ENCODE measurements around the gene HS1BP3.

The HS1BP3 gene

DNA sequence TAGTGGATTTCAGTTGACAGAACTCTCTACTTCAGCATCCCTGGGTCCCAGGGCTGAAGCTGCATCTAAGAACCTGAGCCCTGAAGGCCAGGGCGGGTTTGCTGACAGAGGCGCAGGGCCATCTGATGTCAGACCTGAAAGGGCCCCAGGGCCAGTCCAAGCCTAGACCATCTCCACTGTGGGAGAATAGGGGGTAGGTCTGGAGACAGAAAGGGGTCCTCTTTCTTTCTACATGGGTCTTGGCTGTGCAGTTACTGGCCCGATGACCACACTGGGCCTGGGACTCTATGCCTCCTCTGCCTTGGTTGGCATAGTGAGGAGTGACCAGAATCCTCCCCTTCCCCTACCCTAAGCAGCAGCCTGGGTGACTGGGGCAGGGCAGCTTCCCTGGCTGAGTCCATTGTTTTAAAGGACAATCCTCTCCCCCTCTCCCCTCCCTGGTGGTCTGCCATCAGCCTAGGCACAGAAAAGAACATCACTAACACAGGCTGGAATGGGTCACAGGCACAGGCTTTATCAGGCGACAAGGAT, 34.5 kb downstream of the HS1BP3 start:
- H4K20me1 ChIP-seq (ENCODE audit: low read depth, low read length): no peaks in the 10 kb centered on the region
- no peaks in the 10 kb centered on the region for H3K36me3 ChIP-seq (ENCODE audit: low read length)
- H3K4me2 ChIP-seq (ENCODE audit: low read depth, low read length, poor library complexity, severe bottlenecking): no peak overlapping the region
- H3K9me3 ChIP-seq (ENCODE audit: insufficient read depth, low read length): no peaks in the 10 kb centered on the region
- no peak overlapping the region for H3K9ac ChIP-seq (ENCODE audit: low read length)
- no peak overlapping the region for H3K4me3 ChIP-seq (ENCODE audit: insufficient read depth, low read length, poor library complexity, severe bottlenecking)
- H2AFZ ChIP-seq (ENCODE audit: low read depth, low read length, severe bottlenecking): no peak overlapping the region
- no peak overlapping the region for H3K27ac ChIP-seq (ENCODE audit: low read depth, low read length)
- no peaks in the 10 kb centered on the region for H3K27me3 ChIP-seq (ENCODE audit: low read length)
- H3K9me2 ChIP-seq (replicated peaks; ENCODE audit: insufficient read depth, low read length): no peaks in the 10 kb centered on the region
- no peak for TF ChIP-seq EZH2phosphoT487 (conservative IDR thresholded peaks at IDR 0.05; ENCODE audit: low read length)
- no peak for TF ChIP-seq CTCF (IDR thresholded peaks at IDR 0.05; ENCODE audit: insufficient read depth, low read length, poor library complexity, severe bottlenecking)
- H3F3A ChIP-seq (ENCODE audit: insufficient read depth): no peaks in the 10 kb centered on the region
- no peaks in the 10 kb centered on the region for H3K79me2 ChIP-seq (ENCODE audit: insufficient read depth, low read length)

DNA sequence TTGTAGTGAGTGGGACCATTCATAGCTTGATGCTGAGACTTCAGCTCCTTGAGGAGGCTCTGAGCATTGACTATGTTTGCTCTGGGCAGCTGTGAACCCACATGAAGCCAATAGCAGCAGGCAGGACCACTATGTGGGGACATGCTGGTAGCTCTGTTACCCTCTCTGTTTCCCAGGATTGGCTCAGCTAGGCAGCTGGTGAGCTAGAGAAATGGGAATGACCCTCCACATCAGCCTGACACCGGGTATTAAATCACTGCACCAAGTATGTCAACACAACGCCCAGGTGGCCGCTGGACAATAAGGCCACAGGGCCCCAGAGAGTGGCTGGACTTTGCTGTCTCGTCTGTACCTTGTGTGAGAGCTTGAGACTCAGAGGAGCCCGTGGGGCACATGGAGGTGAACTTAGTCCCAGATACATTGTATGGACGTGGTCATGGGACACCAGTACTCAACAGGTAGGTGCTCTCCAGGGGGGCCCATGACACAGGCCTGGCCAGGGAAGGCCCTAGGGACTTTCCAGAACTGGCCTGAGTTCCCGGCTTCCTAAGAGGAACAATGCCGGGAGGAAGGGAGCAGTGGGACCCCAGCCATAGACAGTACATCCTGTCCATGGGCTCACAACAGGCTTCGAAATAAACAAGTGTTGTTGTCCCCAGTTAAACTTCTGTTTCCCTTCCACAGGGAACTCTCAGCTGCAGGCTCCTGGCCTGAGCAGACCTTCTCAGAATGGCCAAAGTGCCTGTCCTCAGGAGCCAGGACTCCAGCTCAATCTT, 35.2 kb downstream of the HS1BP3 start:
- Histone ChIP-seq H4K20me1 (ENCODE audit: low read depth, low read length) (no peaks in the 10 kb centered on the region), H3K9ac (ENCODE audit: low read length) (no peak overlapping the region), H3F3A (ENCODE audit: insufficient read depth) (no peaks in the 10 kb centered on the region), H3K27me3 (ENCODE audit: low read length) (no peaks in the 10 kb centered on the region), H3K27ac (ENCODE audit: low read depth, low read length) (no peak overlapping the region), H2AFZ (ENCODE audit: low read depth, low read length, severe bottlenecking) (no peak overlapping the region), H3K4me3 (ENCODE audit: insufficient read depth, low read length, poor library complexity, severe bottlenecking) (no peak overlapping the region), H3K79me2 (ENCODE audit: insufficient read depth, low read length) (no peaks in the 10 kb centered on the region), H3K9me2 (replicated peaks; ENCODE audit: insufficient read depth, low read length) (no peaks in the 10 kb centered on the region), H3K36me3 (ENCODE audit: low read length) (no peaks in the 10 kb centered on the region), H3K4me2 (ENCODE audit: low read depth, low read length, poor library complexity, severe bottlenecking) (no peak overlapping the region), H3K9me3 (ENCODE audit: insufficient read depth, low read length) (no peaks in the 10 kb centered on the region)
- TF ChIP-seq EZH2phosphoT487 (conservative IDR thresholded peaks at IDR 0.05; ENCODE audit: low read length): no peak
- no peak for TF ChIP-seq CTCF (IDR thresholded peaks at IDR 0.05; ENCODE audit: insufficient read depth, low read length, poor library complexity, severe bottlenecking)

DNA sequence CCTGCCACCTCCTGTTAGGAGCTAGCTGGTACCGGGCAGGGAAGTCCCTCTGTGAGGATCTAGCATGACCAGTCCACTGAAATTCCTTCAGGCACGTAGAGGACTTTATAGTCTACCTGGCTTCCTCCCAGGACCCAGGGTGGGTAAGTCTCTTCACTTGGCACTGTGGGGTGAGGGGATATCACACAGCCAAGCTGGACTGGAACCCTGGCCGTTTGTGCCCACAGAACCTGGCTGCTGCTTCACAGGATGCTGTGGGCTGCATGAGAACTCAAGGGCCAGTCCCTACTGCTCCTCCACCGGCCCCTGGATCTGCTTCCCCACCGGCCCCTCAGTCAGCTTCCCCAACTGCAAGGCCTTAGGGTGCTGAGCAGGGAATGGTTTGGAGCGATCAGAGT, 35.8 kb downstream of the HS1BP3 start:
- Histone ChIP-seq H3K9me2 (replicated peaks; ENCODE audit: insufficient read depth, low read length) (no peaks in the 10 kb centered on the region), H3K27me3 (ENCODE audit: low read length) (no peaks in the 10 kb centered on the region), H3K27ac (ENCODE audit: low read depth, low read length) (no peak overlapping the region), H3K9me3 (ENCODE audit: insufficient read depth, low read length) (no peaks in the 10 kb centered on the region), H3K4me2 (ENCODE audit: low read depth, low read length, poor library complexity, severe bottlenecking) (no peak overlapping the region), H3F3A (ENCODE audit: insufficient read depth) (no peaks in the 10 kb centered on the region), H3K9ac (ENCODE audit: low read length) (no peak overlapping the region), H2AFZ (ENCODE audit: low read depth, low read length, severe bottlenecking) (no peak overlapping the region), H3K4me3 (ENCODE audit: insufficient read depth, low read length, poor library complexity, severe bottlenecking) (no peak overlapping the region), H4K20me1 (ENCODE audit: low read depth, low read length) (no peaks in the 10 kb centered on the region), H3K79me2 (ENCODE audit: insufficient read depth, low read length) (no peaks in the 10 kb centered on the region), H3K36me3 (ENCODE audit: low read length) (no peaks in the 10 kb centered on the region)
- TF ChIP-seq EZH2phosphoT487 (conservative IDR thresholded peaks at IDR 0.05; ENCODE audit: low read length) (no peak), CTCF (IDR thresholded peaks at IDR 0.05; ENCODE audit: insufficient read depth, low read length, poor library complexity, severe bottlenecking) (no peak)
